Activated CD4-positive, alpha-beta T cell treated with anti-CD3 and anti-CD28 coated beads for 24 hours (primary cell): ENCODE measurements around the gene TEX51.

ENCODE experiments used
- DNase-seq, 2 donors: peaks; one replicate each; pipeline ENCODE4 v3.0.0-alpha.2; 2020; ENCODE audit warnings: low read depth in 2 of 2

The TEX51 gene

GRCh38 chr2:126914811-126915500, 16.3 kb downstream of the TEX51 start:
- no peak for DNase-seq

GRCh38 chr2:126915903-126916302, 17.2 kb downstream of the TEX51 start:
- DNase-seq, result no peak

GRCh38 chr2:126916744-126917143, 18.1 kb downstream of the TEX51 start:
- no peak for DNase-seq

- DNase-seq, result no peak
Measured at GRCh38 chr2:126921066-126921465, 22.4 kb downstream of the TEX51 start.

- no peak for DNase-seq
Measured at GRCh38 chr2:126930970-126931590, 32.4 kb downstream of the TEX51 start.

GRCh38 chr2:126932529-126932928, 33.8 kb downstream of the TEX51 start:
- no peak for DNase-seq

GRCh38 chr2:126932966-126933710, 34.4 kb downstream of the TEX51 start:
- DNase-seq, result no peak

- no peak for DNase-seq
Measured at GRCh38 chr2:126933711-126934091, 35.0 kb downstream of the TEX51 start.

- DNase-seq, result no peak
Measured at GRCh38 chr2:126934809-126935208, 36.1 kb downstream of the TEX51 start.

- DNase-seq, result no peak
Measured at GRCh38 chr2:126935774-126936173, 37.1 kb downstream of the TEX51 start.

- DNase-seq, result no peak
Measured at GRCh38 chr2:126936219-126936723, 37.6 kb downstream of the TEX51 start.

GRCh38 chr2:126940331-126940730, 41.6 kb downstream of the TEX51 start:
- no peak for DNase-seq

- DNase-seq, result no peak
Measured at GRCh38 chr2:126942427-126943203, 43.9 kb downstream of the TEX51 start.

- DNase-seq, result no peak
Measured at GRCh38 chr2:126943612-126944348, 45.1 kb downstream of the TEX51 start.

GRCh38 chr2:126945118-126945517, 46.4 kb downstream of the TEX51 start:
- no peak for DNase-seq

GRCh38 chr2:126946318-126947102, 47.8 kb downstream of the TEX51 start:
- DNase-seq, result no peak

- no peak for DNase-seq
Measured at GRCh38 chr2:126947103-126947429, 48.4 kb downstream of the TEX51 start.

- no peak for DNase-seq
Measured at GRCh38 chr2:126949775-126950174, 51.1 kb downstream of the TEX51 start.

- no peak for DNase-seq
Measured at GRCh38 chr2:126950504-126950903, 51.8 kb downstream of the TEX51 start.
